ENCODE results near the gene AUTS2.
A peak's percentile ranks its signal among the peaks of the same experiment; 100 is the strongest.

Gene AUTS2

GRCh38 chr7:69756235-69756634 lies 158.0 kb downstream of the AUTS2 start:
- Histone ChIP-seq H2AK5ac (ENCODE audit: low read length) (no peak overlapping the region), H3K56ac (ENCODE audit: low read length) (no peak overlapping the region), H3K4me1 (ENCODE audit: control insufficient read depth, low read depth, low read length) (peaks cover 11% of the 10 kb centered on the region), H3K36me3 (ENCODE audit: control insufficient read depth, insufficient read depth, low read length) (no peaks in the 10 kb centered on the region), H4K8ac (ENCODE audit: low read depth, low read length) (no peak overlapping the region), H3K79me2 (ENCODE audit: control insufficient read depth, insufficient read depth, low read length) (no peaks in the 10 kb centered on the region), H3K27ac (ENCODE audit: low read depth, low read length) (no peak overlapping the region), H2BK5ac (ENCODE audit: low read length) (no peak overlapping the region), H3K4ac (ENCODE audit: low read depth, low read length) (no peak overlapping the region), H3K9ac (ENCODE audit: low read length) (no peak overlapping the region), H3K79me1 (ENCODE audit: low read length) (no peaks in the 10 kb centered on the region), H3K4me2 (ENCODE audit: low read length) (no peak overlapping the region), H2BK120ac (ENCODE audit: low read depth, low read length) (no peak overlapping the region), H3K18ac (ENCODE audit: low read length) (no peak overlapping the region), H2BK15ac (replicated peaks; ENCODE audit: low read depth) (no peak overlapping the region), H3K23ac (ENCODE audit: low read length) (no peak overlapping the region), H3K27me3 (ENCODE audit: insufficient read depth, low read length, poor library complexity) (no peaks in the 10 kb centered on the region), H3K4me3 (ENCODE audit: low read length) (no peak overlapping the region), H4K5ac (ENCODE audit: low read length) (no peak overlapping the region)
- no CpG with 5 or more reads among the region's 1 CpG for WGBS (ENCODE audit: extremely low coverage, insufficient coverage, low lambda C conversion rate)
- DNase-seq, result peak; percentile 75

- no peak overlapping the region for H4K5ac ChIP-seq (ENCODE audit: low read length)
- no peak overlapping the region for H3K9ac ChIP-seq (ENCODE audit: low read length)
- H3K36me3 ChIP-seq (ENCODE audit: control insufficient read depth, insufficient read depth, low read length), result no peaks in the 10 kb centered on the region
- no peaks in the 10 kb centered on the region for H3K79me2 ChIP-seq (ENCODE audit: control insufficient read depth, insufficient read depth, low read length)
- no peak overlapping the region for H3K27ac ChIP-seq (ENCODE audit: low read depth, low read length)
- peaks cover 11% of the 10 kb centered on the region for H3K4me1 ChIP-seq (ENCODE audit: control insufficient read depth, low read depth, low read length)
- no peak overlapping the region for H2BK120ac ChIP-seq (ENCODE audit: low read depth, low read length)
- H4K8ac ChIP-seq (ENCODE audit: low read depth, low read length), result no peak overlapping the region
- H3K56ac ChIP-seq (ENCODE audit: low read length), result no peak overlapping the region
- H3K79me1 ChIP-seq (ENCODE audit: low read length), result no peaks in the 10 kb centered on the region
- no peak overlapping the region for H3K23ac ChIP-seq (ENCODE audit: low read length)
- no peak overlapping the region for H2BK5ac ChIP-seq (ENCODE audit: low read length)
- no peak for DNase-seq
- no CpG with 5 or more reads among the region's 1 CpG for WGBS (ENCODE audit: extremely low coverage, insufficient coverage, low lambda C conversion rate)
- H3K4me3 ChIP-seq (ENCODE audit: low read length), result no peak overlapping the region
- no peak overlapping the region for H3K18ac ChIP-seq (ENCODE audit: low read length)
- H3K4ac ChIP-seq (ENCODE audit: low read depth, low read length), result no peak overlapping the region
- no peak overlapping the region for H2BK15ac ChIP-seq (replicated peaks; ENCODE audit: low read depth)
- no peaks in the 10 kb centered on the region for H3K27me3 ChIP-seq (ENCODE audit: insufficient read depth, low read length, poor library complexity)
- no peak overlapping the region for H3K4me2 ChIP-seq (ENCODE audit: low read length)
- H2AK5ac ChIP-seq (ENCODE audit: low read length), result no peak overlapping the region
These were observed 159.3 kb downstream of the AUTS2 start for GRCh38 chr7:69757528-69757927.

GRCh38 chr7:69757981-69758430 lies 159.7 kb downstream of the AUTS2 start:
- Histone ChIP-seq H3K27ac (ENCODE audit: low read depth, low read length) (no peak overlapping the region), H3K4me3 (ENCODE audit: low read length) (no peak overlapping the region), H3K4me1 (ENCODE audit: control insufficient read depth, low read depth, low read length) (peaks cover 11% of the 10 kb centered on the region)

GRCh38 chr7:69759373-69759772 lies 161.1 kb downstream of the AUTS2 start:
- Histone ChIP-seq H3K27ac (ENCODE audit: low read depth, low read length) (no peak overlapping the region), H2BK5ac (ENCODE audit: low read length) (no peak overlapping the region), H3K18ac (ENCODE audit: low read length) (no peak overlapping the region), H2BK15ac (replicated peaks; ENCODE audit: low read depth) (no peak overlapping the region), H3K56ac (ENCODE audit: low read length) (no peak overlapping the region), H3K4ac (ENCODE audit: low read depth, low read length) (no peak overlapping the region), H3K23ac (ENCODE audit: low read length) (no peak overlapping the region), H3K4me2 (ENCODE audit: low read length) (no peak overlapping the region), H2AK5ac (ENCODE audit: low read length) (no peak overlapping the region), H3K4me1 (ENCODE audit: control insufficient read depth, low read depth, low read length) (peaks cover 10% of the 10 kb centered on the region), H3K4me3 (ENCODE audit: low read length) (no peak overlapping the region), H3K9ac (ENCODE audit: low read length) (no peak overlapping the region), H3K79me1 (ENCODE audit: low read length) (no peaks in the 10 kb centered on the region), H2BK120ac (ENCODE audit: low read depth, low read length) (no peak overlapping the region), H3K79me2 (ENCODE audit: control insufficient read depth, insufficient read depth, low read length) (no peaks in the 10 kb centered on the region), H3K36me3 (ENCODE audit: control insufficient read depth, insufficient read depth, low read length) (no peaks in the 10 kb centered on the region), H4K8ac (ENCODE audit: low read depth, low read length) (no peak overlapping the region), H4K5ac (ENCODE audit: low read length) (no peak overlapping the region), H3K27me3 (ENCODE audit: insufficient read depth, low read length, poor library complexity) (no peaks in the 10 kb centered on the region)
- no peak for DNase-seq
- WGBS (ENCODE audit: extremely low coverage, insufficient coverage, low lambda C conversion rate), result no CpG with 5 or more reads among the region's 4 CpGs

More at GRCh38 chr7:69757981-69758430, 159.7 kb downstream of the AUTS2 start:
- Histone ChIP-seq H3K9ac (ENCODE audit: low read length) (no peak overlapping the region), H3K4me2 (ENCODE audit: low read length) (no peak overlapping the region), H2BK120ac (ENCODE audit: low read depth, low read length) (no peak overlapping the region), H4K5ac (ENCODE audit: low read length) (no peak overlapping the region), H3K4ac (ENCODE audit: low read depth, low read length) (no peak overlapping the region), H3K36me3 (ENCODE audit: control insufficient read depth, insufficient read depth, low read length) (no peaks in the 10 kb centered on the region), H4K8ac (ENCODE audit: low read depth, low read length) (no peak overlapping the region), H3K27me3 (ENCODE audit: insufficient read depth, low read length, poor library complexity) (no peaks in the 10 kb centered on the region), H3K79me1 (ENCODE audit: low read length) (no peaks in the 10 kb centered on the region), H2BK15ac (replicated peaks; ENCODE audit: low read depth) (no peak overlapping the region), H3K23ac (ENCODE audit: low read length) (no peak overlapping the region), H3K18ac (ENCODE audit: low read length) (no peak overlapping the region), H2BK5ac (ENCODE audit: low read length) (no peak overlapping the region), H3K56ac (ENCODE audit: low read length) (no peak overlapping the region), H3K79me2 (ENCODE audit: control insufficient read depth, insufficient read depth, low read length) (no peaks in the 10 kb centered on the region), H2AK5ac (ENCODE audit: low read length) (no peak overlapping the region)
- DNase-seq, result peak; percentile 80
- no CpG with 5 or more reads among the region's 1 CpG for WGBS (ENCODE audit: extremely low coverage, insufficient coverage, low lambda C conversion rate)

- no peaks in the 10 kb centered on the region for H3K27me3 ChIP-seq (ENCODE audit: insufficient read depth, low read length, poor library complexity)
- no peaks in the 10 kb centered on the region for H3K79me1 ChIP-seq (ENCODE audit: low read length)
- H2BK120ac ChIP-seq (ENCODE audit: low read depth, low read length), result no peak overlapping the region
- no peak overlapping the region for H2AK5ac ChIP-seq (ENCODE audit: low read length)
- H3K9ac ChIP-seq (ENCODE audit: low read length), result no peak overlapping the region
- H3K56ac ChIP-seq (ENCODE audit: low read length), result no peak overlapping the region
- no peaks in the 10 kb centered on the region for H3K4me1 ChIP-seq (ENCODE audit: control insufficient read depth, low read depth, low read length)
- H4K5ac ChIP-seq (ENCODE audit: low read length), result no peak overlapping the region
- no peak overlapping the region for H3K4ac ChIP-seq (ENCODE audit: low read depth, low read length)
- H2BK5ac ChIP-seq (ENCODE audit: low read length), result no peak overlapping the region
- H2BK15ac ChIP-seq (replicated peaks; ENCODE audit: low read depth), result no peak overlapping the region
- H3K27ac ChIP-seq (ENCODE audit: low read depth, low read length), result no peak overlapping the region
- no peaks in the 10 kb centered on the region for H3K36me3 ChIP-seq (ENCODE audit: control insufficient read depth, insufficient read depth, low read length)
- no peak overlapping the region for H3K18ac ChIP-seq (ENCODE audit: low read length)
- H3K79me2 ChIP-seq (ENCODE audit: control insufficient read depth, insufficient read depth, low read length), result no peaks in the 10 kb centered on the region
- no CpG with 5 or more reads among the region's 5 CpGs for WGBS (ENCODE audit: extremely low coverage, insufficient coverage, low lambda C conversion rate)
- H3K4me3 ChIP-seq (ENCODE audit: low read length), result no peak overlapping the region
- no peak overlapping the region for H3K4me2 ChIP-seq (ENCODE audit: low read length)
- no peak for DNase-seq
- no peak overlapping the region for H3K23ac ChIP-seq (ENCODE audit: low read length)
- no peak overlapping the region for H4K8ac ChIP-seq (ENCODE audit: low read depth, low read length)
These were observed 163.1 kb downstream of the AUTS2 start for GRCh38 chr7:69761290-69761922.

GRCh38 chr7:69762821-69763352 lies 164.6 kb downstream of the AUTS2 start:
- H3K23ac ChIP-seq (ENCODE audit: low read length), result no peak overlapping the region
- no peak for DNase-seq
- no peaks in the 10 kb centered on the region for H3K36me3 ChIP-seq (ENCODE audit: control insufficient read depth, insufficient read depth, low read length)
- no peak overlapping the region for H2BK120ac ChIP-seq (ENCODE audit: low read depth, low read length)
- H3K27ac ChIP-seq (ENCODE audit: low read depth, low read length), result no peak overlapping the region
- H3K9ac ChIP-seq (ENCODE audit: low read length), result no peak overlapping the region
- H3K27me3 ChIP-seq (ENCODE audit: insufficient read depth, low read length, poor library complexity), result no peaks in the 10 kb centered on the region
- no peak overlapping the region for H3K4me3 ChIP-seq (ENCODE audit: low read length)
- no peak overlapping the region for H4K5ac ChIP-seq (ENCODE audit: low read length)
- no peak overlapping the region for H2BK15ac ChIP-seq (replicated peaks; ENCODE audit: low read depth)
- no CpG with 5 or more reads among the region's 3 CpGs for WGBS (ENCODE audit: extremely low coverage, insufficient coverage, low lambda C conversion rate)
- H3K79me1 ChIP-seq (ENCODE audit: low read length), result no peaks in the 10 kb centered on the region
- H2BK5ac ChIP-seq (ENCODE audit: low read length), result no peak overlapping the region
- H4K8ac ChIP-seq (ENCODE audit: low read depth, low read length), result no peak overlapping the region
- no peak overlapping the region for H3K4ac ChIP-seq (ENCODE audit: low read depth, low read length)
- no peaks in the 10 kb centered on the region for H3K4me1 ChIP-seq (ENCODE audit: control insufficient read depth, low read depth, low read length)
- H3K79me2 ChIP-seq (ENCODE audit: control insufficient read depth, insufficient read depth, low read length), result no peaks in the 10 kb centered on the region
- H3K4me2 ChIP-seq (ENCODE audit: low read length), result no peak overlapping the region
- no peak overlapping the region for H2AK5ac ChIP-seq (ENCODE audit: low read length)
- no peak overlapping the region for H3K56ac ChIP-seq (ENCODE audit: low read length)
- no peak overlapping the region for H3K18ac ChIP-seq (ENCODE audit: low read length)

Data from mesendoderm (in vitro differentiated cells).